ENCODE data around the gene C6orf47. TPM values are rescaled to one million over a fixed set of nuclear protein-coding genes. Genes with fewer than 3 reads are reported as not detected.

C6orf47 gene
- total and polyA plus RNA-seq, 2 of the 13 experiments (the other 11 are each of a cell fraction or from before 2014, with no cell fraction given) = 1.7 to 18.1 TPM

GRCh38 chr6:31702819-31703716, 42.5 kb upstream of the C6orf47 start, which contains the start of gene ABHD16A (continued):
- TF ChIP-seq THAP7 (CRISPR knock-in tag; IDR thresholded peaks at IDR 0.05) = no peak
- TF ChIP-seq MLX (CRISPR knock-in tag; IDR thresholded peaks at IDR 0.05) = no peak; the same call in 1 of the 2 replicates
- TF ChIP-seq ZNF30 (CRISPR knock-in tag; IDR thresholded peaks at IDR 0.05) = no peak
- no peak for TF ChIP-seq ZNF496 (CRISPR knock-in tag; IDR thresholded peaks at IDR 0.05; ENCODE audit: insufficient replicate concordance)
- no peak for TF ChIP-seq HMG20B (CRISPR knock-in tag; conservative IDR thresholded peaks at IDR 0.05)
- peak; percentile 85 for TF ChIP-seq KDM5B (CRISPR knock-in tag; IDR thresholded peaks at IDR 0.05; ENCODE audit: borderline replicate concordance)
- TF ChIP-seq DPF2 (CRISPR knock-in tag; IDR thresholded peaks at IDR 0.05; ENCODE audit: borderline replicate concordance, low read depth) = no peak
- peak; percentile 66; the same call in 1 of the 2 replicates for TF ChIP-seq ZNF547 (CRISPR knock-in tag; IDR thresholded peaks at IDR 0.05)
- no peak for TF ChIP-seq ATM (IDR thresholded peaks at IDR 0.05; ENCODE audit: borderline replicate concordance)
- TF ChIP-seq PLRG1 (conservative IDR thresholded peaks at IDR 0.05) = no peak
- TF ChIP-seq JUN (CRISPR knock-in tag; IDR thresholded peaks at IDR 0.05) = no peak; the same call in 1 of the 2 replicates
- TF ChIP-seq ZBTB25 (CRISPR knock-in tag; IDR thresholded peaks at IDR 0.05) = peak; percentile 96
- no peak for TF ChIP-seq ZKSCAN1 (IDR thresholded peaks at IDR 0.05; ENCODE audit: low read length)
- TF ChIP-seq NFIB (CRISPR knock-in tag; IDR thresholded peaks at IDR 0.05; ENCODE audit: borderline replicate concordance) = no peak
- peak; percentile 33; the same call in 1 of the 2 replicates for TF ChIP-seq ZSCAN25 (CRISPR knock-in tag; IDR thresholded peaks at IDR 0.05)
- TF ChIP-seq HOXD1 (CRISPR knock-in tag; IDR thresholded peaks at IDR 0.05) = no peak
- peak; percentile 64; the same call in 1 of the 2 replicates for TF ChIP-seq ZNF512 (CRISPR knock-in tag; IDR thresholded peaks at IDR 0.05)
- 0 out of 2 replicates have a peak, but pooled peaks have one; percentile 23 for TF ChIP-seq DNMT3B (CRISPR knock-in tag; conservative IDR thresholded peaks at IDR 0.05)
- TF ChIP-seq RBAK (CRISPR knock-in tag; IDR thresholded peaks at IDR 0.05) = no peak
- peak; percentile 86 for TF ChIP-seq HDAC1 (CRISPR knock-in tag; IDR thresholded peaks at IDR 0.05)

Measured in HepG2 (cell line).